HG02678 (cell line): ENCODE data around the gene GOLGA6D.
"Not testable (repeated sequence)": the region's sequence is repeated elsewhere in the genome, so short reads cannot be mapped to it uniquely, and the experiment has no call there.

Source experiments
- ATAC-seq: cut with Tn5 transposase; IDR thresholded peaks from one replicate; pipeline ENCODE4 v1.9.1; 2021; ENCODE audit warnings: mild to moderate bottlenecking, moderate library complexity; ENCODE audit not compliant: unreplicated experiment

Gene GOLGA6D, protein sequence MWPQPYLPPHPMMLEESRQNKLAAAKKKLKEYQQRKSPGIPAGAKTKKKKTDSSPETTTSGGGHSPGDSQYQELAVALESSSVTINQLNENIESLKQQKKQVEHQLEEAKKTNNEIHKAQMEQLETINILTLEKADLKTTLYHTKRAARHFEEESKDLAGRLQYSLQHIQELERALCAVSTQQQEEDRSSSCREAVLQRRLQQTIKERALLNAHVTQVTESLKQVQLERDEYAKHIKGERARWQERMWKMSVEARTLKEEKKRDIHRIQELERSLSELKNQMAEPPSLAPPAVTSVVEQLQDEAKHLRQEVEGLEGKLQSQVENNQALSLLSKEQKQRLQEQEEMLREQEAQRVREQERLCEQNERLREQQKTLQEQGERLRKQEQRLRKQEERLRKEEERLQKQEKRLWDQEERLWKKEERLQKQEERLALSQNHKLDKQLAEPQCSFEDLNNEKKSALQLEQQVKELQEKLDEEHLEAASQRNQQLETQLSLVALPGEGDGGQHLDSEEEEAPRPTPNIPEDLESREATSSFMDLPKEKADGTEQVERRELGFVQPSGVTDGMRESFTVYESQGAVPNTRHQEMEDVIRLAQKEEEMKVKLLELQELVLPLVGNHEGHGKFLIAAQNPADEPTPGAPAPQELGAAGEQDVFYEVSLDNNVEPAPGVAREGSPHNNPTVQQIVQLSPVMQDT

GRCh38 chr15:75282572-75282971, at the start of gene GOLGA6D:
Gene GOLGA6D (plus strand): TSS chr15:75282835. CDS start chr15:75282876, 41 bp downstream.
- ATAC-seq = not testable (repeated sequence)

GRCh38 chr15:75233504-75234190, 49.0 kb upstream of the GOLGA6D start:
- no peak for ATAC-seq

DNA sequence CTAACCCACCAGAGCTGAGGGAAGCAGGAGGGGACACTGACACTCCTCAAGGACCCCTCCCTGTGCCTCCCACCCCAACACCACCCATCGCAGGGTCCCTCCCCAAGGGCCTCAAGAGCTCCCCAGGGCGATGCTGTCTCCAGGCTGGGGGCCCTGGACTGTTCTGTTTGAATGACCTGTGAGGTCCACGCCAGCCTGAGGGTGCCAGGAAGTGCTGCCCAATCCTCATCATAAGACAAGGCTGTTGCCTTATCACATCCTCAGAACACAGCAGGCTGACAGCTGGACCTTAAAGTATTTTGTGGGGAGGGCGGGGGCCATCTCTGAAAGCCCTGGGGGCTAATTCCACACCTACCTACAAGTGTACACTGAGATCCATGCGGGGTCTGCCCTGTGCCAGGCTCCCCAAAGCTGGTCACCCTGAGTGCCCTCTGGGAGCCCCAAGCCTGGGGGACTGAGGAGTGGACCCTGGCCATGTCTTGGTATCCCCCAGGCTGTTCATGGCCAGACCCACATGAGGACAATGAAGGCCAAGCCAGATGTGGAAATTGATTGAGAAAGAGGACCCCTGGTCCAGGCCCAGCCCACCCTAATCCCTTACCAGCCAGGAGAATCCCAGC, 48.3 kb upstream of the GOLGA6D start:
- no peak for ATAC-seq

GRCh38 chr15:75235051-75235673, 47.5 kb upstream of the GOLGA6D start:
- ATAC-seq = no peak

- no peak for ATAC-seq
Observed at GRCh38 chr15:75235760-75236729, 46.6 kb upstream of the GOLGA6D start.

DNA sequence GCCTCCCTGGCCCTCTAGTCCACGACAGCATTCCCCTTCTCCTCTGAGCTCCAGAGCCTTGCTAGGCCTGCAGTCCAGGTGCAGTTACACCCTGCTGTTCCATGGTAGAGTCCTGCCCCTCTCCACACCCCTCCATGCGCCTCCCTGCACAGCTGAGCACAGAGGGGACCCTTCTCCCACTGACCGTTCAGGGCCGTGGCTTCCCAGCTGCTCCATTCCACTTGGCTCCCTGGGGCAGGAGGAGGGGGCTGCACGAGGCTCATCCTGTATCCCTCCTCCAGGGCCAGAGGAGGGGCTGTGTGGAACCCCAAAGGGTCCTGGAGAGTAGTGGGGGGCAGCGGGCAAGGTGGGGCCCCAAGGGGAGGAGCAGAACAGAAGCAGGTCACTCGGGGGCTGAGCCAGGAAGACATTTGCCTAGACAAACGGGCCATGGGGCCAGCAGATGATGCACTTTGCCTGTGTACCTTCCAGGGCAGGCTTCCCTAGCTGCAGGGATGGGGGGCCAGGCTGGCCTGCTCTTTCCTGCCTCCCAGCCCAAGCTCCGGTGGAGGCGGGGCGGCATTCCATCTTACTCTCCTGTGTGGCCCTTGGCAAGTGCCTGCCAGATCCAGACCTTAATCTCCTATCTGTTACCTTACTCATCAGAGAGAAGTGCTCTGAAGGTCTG, 45.2 kb upstream of the GOLGA6D start:
- ATAC-seq = no peak

GRCh38 chr15:75238150-75238549, 44.5 kb upstream of the GOLGA6D start:
- no peak for ATAC-seq

DNA sequence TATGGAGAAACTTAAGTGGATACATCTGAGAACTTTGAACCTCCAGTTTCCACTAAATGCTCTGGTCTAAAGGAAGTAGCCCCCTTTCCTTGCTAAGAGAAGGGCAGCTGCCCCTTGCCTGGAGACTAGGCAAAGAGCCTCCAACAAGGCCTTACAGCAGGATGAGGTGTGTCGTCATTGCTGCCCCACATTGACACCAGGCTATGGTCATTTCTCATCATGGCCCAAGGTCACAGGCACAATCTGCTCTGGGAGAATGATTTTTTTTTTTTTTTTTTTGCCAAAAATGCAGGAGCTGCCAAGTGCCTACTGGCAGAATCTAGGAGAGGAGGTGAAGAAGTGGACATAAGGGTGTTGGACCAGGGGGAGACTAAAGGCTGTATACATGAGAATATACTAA, 36.9 kb upstream of the GOLGA6D start:
- ATAC-seq = not testable (repeated sequence)

GRCh38 chr15:75248991-75249390, 33.6 kb upstream of the GOLGA6D start:
- ATAC-seq = not testable (repeated sequence)

GRCh38 chr15:75249726-75250125, 32.9 kb upstream of the GOLGA6D start:
- ATAC-seq = no peak

- ATAC-seq = not testable (repeated sequence)
Observed at GRCh38 chr15:75251343-75251742, 31.3 kb upstream of the GOLGA6D start.

DNA sequence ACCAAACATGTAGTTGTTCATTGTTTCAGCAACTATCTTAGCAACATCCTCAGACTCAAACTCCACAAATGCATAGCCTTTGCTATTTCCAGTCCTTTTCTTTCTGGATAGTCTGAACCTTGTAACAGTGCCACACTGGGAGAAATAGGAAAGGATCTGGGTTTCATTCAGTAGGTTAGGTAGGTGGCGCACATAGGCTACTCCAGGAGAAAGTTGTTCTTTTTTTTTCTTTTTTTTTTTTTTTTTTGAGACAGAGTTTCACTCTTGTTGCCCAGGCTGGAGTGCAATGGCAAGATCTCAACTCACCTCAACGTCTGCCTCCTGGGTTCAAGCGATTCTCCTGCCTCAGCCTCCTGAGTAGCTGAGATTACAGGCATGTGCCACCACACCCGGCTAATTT, 30.4 kb upstream of the GOLGA6D start:
- not testable (repeated sequence) for ATAC-seq

GRCh38 chr15:75258034-75258433, 24.6 kb upstream of the GOLGA6D start, which contains the start of gene GOLGA6C:
Gene GOLGA6C (plus strand): TSS chr15:75258334. CDS start chr15:75258599, 265 bp downstream.
- ATAC-seq = not testable (repeated sequence)

GRCh38 chr15:75258620-75259343, 23.9 kb upstream of the GOLGA6D start:
- ATAC-seq = not testable (repeated sequence)

DNA sequence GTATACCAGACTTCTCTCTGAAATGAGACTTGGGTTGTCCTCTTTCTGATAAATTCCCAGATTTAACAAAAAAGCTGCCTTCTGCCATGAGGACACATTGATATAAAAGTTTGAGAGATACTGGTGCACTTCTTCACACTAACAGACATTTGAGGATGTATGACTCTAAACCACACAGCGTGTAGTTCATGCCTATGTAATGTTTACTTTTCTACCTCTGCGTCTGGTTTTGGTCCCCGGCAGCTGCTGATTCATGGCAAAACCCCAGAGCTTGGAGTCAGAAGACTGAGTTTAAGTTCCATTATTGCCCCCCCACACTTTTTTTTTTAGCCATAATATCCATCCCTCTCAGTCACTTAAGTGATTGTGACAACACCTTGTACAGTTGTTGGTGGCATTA, 22.8 kb upstream of the GOLGA6D start:
- ATAC-seq = not testable (repeated sequence)

DNA sequence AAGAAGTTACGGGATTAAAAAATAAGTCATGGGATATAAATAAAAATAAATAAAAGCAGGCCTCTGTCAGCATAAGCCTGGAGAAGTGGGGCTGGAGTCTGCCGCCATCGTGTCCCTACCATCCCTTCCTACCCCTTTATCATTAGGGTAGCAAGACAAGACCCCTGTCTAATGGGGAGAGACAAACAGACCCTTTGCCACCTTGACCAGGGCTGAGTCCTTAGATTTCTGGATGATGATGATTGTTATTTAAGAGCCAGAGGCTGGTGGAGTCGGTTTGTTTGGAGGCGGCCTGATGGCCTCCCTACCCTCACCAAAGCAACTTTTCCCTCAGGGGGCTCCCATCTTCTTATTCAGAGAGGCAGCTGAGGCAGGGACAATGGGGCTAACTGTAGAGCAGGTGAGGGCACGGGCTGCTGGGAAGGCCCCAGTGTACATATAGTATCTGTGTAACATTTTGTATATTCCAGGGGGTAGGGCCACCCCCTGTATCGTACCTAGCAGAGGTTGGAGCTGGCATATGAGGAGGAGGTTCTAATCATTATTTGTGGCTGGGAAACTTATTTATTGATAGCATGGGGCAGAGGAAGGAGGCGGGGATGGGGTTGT, 8.8 kb upstream of the GOLGA6D start:
- not testable (repeated sequence) for ATAC-seq

- peak; percentile 82 for ATAC-seq
Observed at GRCh38 chr15:75274509-75275107, 8.0 kb upstream of the GOLGA6D start.
